Globus pallidus (tissue), 1 donor: Measurements from ENCODE around the gene LILRA2.
"Not testable (repeated sequence)": the region's sequence is repeated elsewhere in the genome, so short reads cannot be mapped to it uniquely, and the experiment has no call there.

ENCODE experiments used
- DNase-seq: peaks from one replicate; pipeline ENCODE4 v3.0.0-alpha.2; 2015; ENCODE audit warnings: low spot score

LILRA2 gene

DNA sequence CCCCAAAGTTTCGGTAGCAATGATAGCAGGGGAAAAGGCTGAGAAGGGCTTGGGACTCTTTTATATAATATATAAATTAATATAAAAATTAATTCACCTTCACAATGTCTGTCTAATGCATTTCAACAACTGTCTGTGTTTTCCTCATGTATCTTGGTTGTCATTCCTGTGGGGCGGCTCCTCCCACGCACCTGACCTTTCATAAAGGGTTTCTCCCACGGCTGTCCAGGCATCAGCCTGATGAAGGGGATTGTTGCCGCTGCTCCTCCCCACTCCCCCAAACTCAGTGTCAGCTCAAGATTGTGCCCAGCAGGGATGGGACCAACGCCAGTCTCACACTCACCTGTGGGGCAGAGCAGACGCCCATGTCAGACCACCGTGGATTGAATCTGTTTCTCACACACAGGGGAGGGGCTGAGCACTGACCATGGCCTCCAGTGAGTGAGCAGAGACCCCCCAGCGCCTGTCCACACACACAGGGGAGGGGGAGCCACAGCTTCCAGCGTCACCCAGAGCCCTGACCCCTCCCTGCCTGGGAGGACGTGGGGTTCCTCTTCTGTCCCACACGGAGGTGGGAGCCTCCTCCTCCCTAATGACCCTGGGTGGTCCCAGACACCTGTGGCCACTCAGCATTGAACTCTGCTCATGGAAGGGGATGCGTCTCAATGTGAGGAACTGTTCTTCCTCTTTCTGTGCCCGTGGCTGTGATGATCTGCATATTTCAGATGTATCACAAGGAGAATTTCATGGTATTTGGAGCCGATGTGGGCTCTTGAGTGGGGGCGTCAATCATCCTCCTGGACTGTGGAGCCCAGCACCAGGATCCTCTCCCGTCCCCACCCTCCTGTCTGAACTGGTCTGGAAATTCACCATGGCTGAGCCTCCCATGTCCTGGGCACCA, 1.6 kb upstream of the LILRA2 start:
- not testable (repeated sequence) for DNase-seq

DNA sequence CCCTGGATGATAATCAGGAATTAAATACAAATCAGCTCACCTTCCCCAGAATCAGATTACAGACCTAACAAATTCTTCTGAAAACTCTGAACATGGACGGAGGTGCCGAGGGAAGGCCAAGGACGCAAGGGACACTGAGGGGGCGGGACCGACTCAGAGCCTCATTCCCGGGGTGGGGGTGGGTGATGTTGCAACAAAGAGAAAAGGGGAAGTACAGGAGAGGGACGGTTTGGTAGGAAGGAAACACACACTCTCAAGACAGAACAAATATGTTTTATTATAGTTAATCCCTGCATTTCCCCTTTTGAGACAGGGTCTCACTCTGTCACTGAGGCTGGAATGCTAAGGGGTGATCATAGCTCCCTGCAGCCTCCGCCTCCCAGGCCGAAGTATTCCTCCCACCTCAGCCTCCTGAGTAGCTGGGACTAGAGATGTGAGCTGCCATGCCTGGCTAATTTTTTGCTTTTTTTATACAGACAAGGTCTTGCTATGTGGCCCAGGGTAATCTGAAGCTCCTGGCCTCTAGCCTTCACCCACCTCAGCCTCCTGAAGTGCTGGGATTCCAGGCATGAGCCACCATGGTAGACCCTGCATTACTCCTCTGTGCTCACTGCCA, 786 bp upstream of the LILRA2 start:
- peak; percentile 30 for DNase-seq

DNA sequence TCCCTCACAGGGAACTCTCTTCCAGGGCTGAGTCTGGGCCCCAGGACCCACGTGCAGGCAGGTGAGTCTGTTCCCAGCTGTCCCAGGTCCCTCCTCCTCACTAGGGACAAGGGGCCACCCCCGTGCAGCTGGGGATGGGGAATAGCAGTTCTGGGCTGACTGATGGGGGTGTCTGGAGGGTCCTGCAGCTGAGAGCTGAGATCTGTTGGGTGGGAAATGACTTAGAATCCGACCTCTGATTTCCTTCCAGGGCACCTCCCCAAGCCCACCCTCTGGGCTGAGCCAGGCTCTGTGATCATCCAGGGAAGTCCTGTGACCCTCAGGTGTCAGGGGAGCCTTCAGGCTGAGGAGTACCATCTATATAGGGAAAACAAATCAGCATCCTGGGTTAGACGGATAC, 461 bp downstream of the LILRA2 start:
- DNase-seq: no peak

DNA sequence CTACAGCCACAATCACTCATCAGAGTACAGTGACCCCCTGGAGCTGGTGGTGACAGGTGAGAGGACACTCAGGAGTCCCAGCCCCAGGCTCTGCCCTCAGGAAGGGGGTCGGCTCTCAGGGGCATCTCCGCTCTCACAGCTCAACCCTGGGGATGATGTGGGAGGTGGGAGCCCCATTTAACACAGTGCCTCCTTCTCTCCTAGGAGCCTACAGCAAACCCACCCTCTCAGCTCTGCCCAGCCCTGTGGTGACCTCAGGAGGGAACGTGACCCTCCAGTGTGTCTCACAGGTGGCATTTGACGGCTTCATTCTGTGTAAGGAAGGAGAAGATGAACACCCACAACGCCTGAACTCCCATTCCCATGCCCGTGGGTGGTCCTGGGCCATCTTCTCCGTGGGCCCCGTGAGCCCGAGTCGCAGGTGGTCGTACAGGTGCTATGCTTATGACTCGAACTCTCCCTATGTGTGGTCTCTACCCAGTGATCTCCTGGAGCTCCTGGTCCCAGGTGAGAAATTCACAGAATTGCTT, 1.0 kb downstream of the LILRA2 start:
- no peak for DNase-seq

DNA sequence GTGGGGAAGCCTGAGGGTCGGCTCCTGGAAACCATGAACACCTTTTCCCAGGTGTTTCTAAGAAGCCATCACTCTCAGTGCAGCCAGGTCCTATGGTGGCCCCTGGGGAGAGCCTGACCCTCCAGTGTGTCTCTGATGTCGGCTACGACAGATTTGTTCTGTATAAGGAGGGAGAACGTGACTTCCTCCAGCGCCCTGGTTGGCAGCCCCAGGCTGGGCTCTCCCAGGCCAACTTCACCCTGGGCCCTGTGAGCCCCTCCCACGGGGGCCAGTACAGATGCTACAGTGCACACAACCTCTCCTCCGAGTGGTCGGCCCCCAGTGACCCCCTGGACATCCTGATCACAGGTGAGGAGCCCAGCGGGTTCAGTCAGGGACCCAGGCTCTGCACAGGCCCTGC, 1.6 kb downstream of the LILRA2 start:
- DNase-seq: not testable (repeated sequence)

DNA sequence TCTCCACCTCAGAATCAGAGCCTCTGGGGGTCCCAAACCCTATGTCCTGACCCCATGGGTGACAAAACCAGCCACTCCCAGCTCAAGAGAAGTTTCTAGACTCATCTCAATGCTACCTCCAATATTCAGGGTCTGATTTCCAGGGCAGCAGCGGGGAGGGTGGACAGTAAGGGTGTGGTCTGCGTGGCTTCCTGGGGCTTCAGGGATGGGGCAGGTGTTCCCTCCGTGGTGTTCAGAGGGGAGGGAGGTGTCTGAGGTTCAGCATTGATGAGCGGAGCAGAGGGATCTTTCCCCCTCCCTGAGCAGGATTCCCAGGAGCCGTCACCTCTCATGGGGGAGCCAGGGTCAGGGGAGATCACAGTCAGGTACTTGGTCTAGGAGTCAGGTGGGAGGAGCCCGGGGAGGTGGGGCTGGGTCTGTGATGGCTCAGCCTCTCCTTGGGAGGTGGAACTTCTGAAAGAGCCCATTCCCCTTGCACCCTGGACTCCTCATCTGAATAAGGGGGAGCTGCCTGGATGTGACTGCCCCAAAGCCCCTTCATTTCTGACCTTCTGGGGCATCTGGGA, 2.9 kb downstream of the LILRA2 start:
- no peak for DNase-seq

DNA sequence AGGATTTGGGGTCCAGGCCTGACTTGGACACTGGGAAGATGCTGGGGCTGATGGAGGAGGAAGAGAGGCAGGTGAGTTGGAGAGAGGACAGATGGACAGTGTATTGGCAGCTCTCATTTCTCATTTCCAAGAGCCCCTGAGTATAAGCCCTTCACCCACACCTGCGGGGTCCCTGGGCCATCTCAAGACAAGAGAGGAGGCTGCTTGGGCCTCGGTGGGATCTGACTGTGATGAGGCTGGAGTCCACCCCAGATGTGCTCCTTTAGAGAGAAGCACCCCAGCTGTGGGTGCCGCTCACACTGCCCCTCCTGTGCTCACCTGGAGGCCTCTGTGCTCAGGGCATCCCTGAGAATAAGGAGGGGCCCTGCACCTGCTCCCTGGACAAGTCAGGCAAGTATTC, 3.7 kb downstream of the LILRA2 start:
- DNase-seq: no peak

DNA sequence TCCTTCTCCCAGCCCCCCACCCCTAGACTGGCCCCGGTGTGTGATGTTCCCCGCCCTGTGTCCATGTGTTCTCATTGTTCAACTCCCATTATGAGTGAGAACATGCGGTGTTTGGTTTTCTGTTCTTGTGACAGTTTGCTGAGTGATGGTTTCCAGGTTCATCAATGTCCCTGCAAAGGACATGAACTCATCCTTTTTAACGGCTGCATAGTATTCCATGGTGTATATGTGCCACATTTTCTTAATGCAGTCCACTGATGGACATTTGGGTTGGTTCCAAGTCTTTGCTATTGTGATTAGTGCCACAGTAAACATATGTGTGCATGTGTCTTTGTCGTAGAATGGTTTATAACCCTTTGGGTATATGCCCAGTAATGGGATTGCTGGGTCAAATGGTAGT, 4.7 kb downstream of the LILRA2 start:
- DNase-seq: not testable (repeated sequence)

DNA sequence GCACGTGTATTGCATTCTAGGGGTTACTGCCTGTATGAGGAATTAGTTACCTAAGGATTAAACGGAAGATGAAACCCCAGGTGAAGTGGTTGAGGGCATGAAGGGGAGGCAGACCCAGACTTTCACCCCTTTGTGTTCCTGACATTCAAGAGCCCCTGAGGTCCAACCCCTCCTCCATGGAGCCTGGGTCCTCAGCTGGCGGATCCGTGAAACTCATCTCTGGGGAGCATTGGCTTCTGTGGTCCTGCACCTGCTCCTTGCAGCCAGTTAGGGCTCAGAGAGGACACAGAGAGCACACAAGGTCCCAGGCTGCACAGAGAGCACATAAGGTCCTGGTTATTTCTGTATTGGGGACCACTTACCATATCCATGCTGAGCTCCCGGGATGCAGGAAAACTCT, 12.8 kb downstream of the LILRA2 start:
- no peak for DNase-seq

DNA sequence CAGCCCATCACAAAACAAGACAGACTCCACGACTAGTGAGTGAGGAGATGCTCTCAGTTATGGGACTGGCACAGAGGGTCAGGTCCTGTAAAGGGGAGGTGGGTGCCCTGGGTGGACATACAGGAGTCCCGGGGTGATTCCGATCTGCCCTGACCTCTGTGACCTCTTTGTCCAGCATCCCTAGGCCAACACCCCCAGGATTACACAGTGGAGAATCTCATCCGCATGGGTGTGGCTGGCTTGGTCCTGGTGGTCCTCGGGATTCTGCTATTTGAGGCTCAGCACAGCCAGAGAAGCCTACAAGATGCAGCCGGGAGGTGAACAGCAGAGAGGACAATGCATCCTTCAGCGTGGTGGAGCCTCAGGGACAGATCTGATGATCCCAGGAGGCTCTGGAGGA, 13.4 kb downstream of the LILRA2 start:
- no peak for DNase-seq

DNA sequence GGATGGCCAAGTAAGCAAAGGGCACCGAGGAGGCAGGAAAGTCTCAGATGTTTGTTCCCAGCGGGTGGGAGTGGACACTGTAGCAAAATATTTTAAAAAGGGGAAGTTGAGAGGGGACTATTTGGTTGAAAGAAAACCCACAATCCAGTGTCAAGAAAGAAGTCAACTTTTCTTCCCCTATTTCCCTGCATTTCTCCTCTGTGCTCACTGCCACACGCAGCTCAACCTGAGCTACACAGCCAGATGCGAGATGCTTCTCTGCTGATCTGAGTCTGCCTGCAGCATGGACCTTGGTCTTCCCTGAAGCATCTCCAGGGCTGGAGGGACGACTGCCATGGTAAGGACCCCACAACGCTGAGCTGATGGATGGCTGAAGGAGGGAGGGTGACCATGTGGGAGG, 19.9 kb downstream of the LILRA2 start, which contains the start of gene LILRA1:
LILRA1 (plus strand) TSS at position 188 of the 400 bp plus-strand sequence. CDS start 613 bp downstream, outside the sequence.
- DNase-seq: peak; percentile 33

DNA sequence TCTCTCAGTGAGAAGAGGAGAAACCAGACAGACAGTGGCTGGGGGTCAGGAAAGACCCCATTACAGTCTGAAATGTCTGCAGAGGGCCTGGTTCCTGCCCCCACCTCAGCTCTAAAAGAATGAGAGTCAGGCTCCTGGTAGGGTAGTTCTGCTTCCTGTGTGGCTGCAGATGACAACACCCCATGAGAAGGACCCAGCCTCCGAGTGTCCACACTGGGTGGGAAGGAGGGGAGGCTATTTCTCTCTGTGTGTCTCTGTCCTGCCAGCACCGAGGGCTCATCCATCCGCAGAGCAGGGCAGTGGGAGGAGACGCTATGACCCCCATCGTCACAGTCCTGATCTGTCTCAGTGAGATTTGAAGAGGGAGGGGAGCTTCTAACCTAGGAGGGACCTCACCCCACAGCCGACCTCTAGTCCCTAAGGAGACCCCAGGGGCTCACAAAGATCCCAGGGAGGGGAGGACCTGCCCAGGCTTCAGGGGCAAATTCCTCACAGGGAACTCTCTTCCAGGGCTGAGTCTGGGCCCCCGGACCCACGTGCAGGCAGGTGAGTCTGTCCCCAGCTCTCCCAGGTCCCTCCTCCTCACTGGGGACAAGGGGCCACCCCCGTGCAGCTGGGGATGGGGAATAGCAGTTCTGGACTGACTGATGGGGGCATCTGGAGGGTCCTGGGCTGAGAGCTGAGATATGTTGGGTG, 20.5 kb downstream of the LILRA2 start:
- DNase-seq: not testable (repeated sequence)

DNA sequence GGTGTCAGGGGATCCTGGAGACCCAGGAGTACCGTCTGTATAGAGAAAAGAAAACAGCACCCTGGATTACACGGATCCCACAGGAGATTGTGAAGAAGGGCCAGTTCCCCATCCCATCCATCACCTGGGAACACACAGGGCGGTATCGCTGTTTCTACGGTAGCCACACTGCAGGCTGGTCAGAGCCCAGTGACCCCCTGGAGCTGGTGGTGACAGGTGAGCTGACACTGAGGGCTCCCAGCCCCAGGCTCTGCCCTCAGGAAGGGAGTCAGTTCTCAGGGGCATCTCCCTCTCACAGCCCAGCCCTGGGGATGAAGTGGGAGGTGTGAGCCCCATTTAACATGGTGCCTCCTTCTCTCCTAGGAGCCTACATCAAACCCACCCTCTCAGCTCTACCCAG, 21.1 kb downstream of the LILRA2 start:
- no peak for DNase-seq

DNA sequence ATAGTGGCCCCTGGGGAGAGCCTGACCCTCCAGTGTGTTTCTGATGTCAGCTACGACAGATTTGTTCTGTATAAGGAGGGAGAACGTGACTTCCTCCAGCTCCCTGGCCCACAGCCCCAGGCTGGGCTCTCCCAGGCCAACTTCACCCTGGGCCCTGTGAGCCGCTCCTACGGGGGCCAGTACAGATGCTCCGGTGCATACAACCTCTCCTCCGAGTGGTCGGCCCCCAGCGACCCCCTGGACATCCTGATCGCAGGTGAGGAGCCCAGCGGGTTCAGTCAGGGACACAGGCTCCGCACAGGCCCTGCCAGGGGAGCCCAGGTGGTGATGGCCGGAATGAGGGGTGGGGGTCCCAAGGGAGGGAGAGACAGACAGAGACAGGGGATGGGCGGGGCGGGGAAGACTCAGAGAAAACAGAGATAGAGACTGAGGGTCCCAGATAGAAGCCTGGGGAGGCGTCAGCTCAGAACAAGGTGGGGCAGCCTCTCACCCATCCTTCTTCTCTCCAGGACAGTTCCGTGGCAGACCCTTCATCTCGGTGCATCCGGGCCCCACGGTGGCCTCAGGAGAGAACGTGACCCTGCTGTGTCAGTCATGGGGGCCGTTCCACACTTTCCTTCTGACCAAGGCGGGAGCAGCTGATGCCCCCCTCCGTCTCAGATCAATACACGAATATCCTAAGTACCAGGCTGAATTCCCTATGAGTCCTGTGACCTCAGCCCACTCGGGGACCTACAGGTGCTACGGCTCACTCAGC, 22.3 kb downstream of the LILRA2 start:
- DNase-seq: not testable (repeated sequence)

DNA sequence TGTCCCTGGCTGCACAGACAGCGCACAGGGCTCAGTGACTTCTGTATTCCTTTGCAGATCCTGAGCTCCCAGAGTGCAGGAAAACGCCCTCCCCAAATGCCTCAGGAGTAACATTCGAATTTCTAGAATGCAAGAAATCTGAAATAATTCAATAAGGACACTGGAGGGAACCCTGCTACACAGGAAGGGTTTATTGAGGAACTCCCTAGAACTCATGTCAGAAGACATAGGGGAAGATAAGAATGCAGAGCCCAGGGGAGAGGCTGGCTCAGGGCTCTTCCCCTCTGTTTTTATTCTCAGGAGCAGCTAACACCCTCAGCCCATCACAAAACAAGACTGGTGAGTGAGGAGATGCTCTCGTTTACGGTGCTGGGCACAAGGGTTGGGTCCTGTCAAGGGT, 26.6 kb downstream of the LILRA2 start:
- DNase-seq: no peak

DNA sequence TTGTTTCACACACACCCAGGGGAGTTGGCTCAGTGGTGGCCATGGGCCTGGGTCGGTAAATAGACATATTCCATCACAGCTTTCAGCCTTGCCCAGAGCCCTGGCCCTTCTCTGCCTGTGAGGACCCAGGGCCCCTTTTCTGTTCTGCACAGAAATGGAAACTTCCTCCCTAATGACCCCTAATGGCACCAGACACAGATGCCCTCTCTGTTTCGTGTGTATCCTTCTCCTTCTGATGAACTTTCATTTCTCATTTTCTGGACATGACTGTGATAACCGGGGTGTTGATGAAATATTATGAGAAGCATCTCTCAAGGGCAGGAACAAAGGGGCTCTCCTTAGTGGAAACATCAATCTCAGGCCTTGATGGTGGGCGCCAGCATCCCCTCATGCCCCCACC, 32.6 kb downstream of the LILRA2 start:
- no peak for DNase-seq

DNA sequence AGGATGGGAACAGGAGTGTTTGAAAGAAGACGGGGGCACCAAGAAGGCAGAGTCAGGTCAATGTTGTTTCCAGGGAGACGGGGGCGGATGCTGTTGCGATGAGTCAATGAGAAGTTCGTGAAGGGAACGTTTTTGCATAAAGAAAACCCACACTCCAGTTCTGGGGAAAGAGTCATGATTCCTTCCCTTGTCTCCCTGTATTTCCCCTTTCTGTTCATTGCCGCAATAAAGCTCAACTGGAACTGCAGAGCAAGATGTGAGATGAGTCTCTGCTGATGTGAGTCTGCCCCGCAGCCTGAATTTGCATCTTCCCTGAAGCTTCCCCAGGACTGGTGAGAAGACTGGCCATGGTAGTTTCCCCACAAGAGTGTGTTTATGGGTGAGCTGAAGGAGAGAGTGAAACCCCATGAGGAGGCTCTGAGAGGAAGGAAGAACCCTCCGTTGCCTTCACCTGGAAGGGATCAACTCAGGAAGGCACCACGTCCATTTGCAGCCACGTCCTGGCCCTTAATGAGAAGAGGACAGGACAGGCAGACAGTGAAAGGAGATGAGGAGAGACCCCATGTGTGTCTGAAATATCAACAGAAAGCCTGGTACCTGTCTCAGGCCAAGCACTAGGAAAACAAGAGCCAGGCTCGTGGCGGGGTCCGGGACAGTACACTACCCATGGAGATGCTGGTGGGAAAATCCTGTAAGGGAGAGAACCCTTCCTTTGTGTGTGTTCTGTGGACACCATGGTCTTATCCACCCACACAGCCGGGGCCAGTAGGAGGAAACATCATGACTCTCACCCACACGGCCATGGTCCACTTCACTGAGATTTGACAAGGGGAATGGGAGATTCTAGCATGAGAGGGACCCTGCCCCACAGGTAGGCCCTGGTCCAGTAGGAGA, 33.5 kb downstream of the LILRA2 start:
- DNase-seq: no peak

DNA sequence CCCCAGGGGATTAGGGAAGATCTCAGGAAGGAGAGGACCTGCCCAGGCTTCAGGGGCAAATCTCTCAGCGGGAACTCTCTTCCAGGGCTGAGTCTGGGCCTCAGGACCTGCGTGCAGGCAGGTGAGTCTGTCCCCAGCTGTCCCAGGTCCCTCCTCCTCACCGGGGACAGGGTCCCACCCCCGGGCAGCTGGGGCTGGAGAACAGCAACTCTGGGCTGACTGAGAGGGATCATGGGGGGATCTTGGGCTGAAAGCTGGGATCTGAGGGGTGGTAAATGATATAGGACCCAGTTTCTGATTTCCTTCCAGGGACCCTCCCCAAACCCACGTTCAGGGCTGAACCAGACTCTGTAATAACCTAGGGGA, 34.2 kb downstream of the LILRA2 start:
- no peak for DNase-seq

DNA sequence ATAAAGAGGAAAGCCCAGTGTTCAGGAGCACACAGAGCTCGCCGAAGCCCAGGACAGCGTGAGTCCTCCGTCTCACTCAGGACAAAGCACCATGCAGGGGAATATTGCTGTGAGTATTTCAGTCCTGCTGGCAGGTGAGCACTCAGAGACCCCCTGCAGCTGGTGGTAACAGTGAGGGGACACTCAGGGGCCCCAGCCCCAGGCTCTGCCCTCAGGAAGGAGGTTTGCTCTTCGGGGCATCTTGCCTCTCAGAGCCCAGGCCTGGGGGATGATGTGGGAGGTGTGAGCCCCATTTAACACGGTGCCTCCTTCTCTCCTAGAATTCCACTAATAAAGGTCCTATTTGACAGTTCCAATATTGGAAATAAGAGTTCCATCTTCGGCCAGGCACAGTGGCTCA, 34.6 kb downstream of the LILRA2 start:
- DNase-seq: no peak

DNA sequence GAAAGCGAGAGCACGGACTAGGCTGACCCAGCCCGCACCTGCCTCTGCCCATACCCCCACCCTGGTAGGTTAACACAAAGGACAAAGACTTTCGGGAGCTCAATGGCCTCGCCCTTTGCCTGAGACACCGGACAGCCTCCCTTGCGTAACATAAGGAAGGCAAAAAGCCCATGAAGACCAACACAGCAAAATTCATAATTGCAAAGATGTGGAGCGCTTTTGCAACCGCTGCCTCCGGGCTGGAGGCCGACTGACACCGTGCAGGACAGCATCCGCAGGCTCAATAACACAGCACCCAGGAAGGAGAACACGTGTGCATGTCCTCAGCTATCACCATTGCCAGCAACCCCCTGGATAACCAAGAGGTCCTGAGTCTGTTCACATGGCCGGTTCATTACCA, 35.2 kb downstream of the LILRA2 start:
- DNase-seq: no peak
